ENCODE data around the gene MED20.
A peak's percentile ranks its signal among the peaks of the same experiment; 100 is the strongest.

MED20 gene

DNA sequence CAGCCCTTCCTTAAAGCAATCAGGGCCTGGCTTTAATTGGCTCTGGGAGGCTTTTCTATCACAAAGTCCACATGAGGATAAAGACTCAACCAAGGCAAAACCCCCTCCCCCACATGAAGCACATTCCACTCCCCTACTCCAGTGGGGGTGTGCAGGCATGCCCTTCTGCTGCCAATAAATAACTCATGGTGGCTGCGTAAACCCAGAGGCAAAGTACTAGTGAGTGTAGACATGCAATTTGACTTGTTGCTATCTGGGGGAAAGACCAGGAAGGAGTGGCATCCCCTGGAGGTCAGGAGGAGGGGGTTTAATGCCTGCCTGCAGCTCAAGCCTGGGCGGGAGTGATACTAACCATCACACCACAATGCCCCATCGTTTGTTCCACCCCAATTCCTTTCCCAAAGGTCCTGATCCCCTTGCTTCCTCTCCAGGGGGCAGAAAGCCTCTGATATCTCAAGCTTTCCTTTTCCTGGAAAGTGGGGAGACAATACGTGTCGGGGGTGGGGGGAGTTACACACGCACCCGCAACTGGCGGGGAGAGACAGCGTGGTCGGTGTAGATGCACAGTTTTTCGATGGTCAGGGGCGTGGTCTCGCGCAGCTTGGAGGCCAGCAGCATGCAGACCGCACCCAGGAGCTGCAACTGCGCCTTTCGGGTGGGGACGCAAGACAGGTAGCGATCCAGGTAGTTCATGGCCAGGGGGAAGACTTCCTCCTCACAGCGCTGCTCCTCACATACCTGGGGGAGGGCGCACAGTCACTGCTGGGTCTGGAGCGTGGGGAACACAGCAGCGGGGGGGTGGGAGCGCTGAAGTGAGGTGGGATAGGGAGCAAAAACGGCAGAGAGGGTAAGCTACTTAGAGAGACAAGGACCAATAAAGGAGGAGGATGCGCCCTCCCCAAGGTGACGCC, 19.2 kb upstream of the MED20 start:
- H3K9ac ChIP-seq (ENCODE audit: low read depth, low read length), result peak overlapping the region; percentile 99
- H3K4me1 ChIP-seq (ENCODE audit: insufficient read depth, low read length), result peaks cover 65% of the 10 kb centered on the region
- TF ChIP-seq CTCF (IDR thresholded peaks at IDR 0.05; ENCODE audit: borderline replicate concordance, extremely low read depth, low read length, poor library complexity, severe bottlenecking) (no peak), EZH2 (IDR thresholded peaks at IDR 0.05; ENCODE audit: borderline replicate concordance, low read depth, low read length, severe bottlenecking) (no peak)
- H3K79me2 ChIP-seq (ENCODE audit: insufficient read depth, low read length), result peaks cover 79% of the 10 kb centered on the region
- H3K27ac ChIP-seq (ENCODE audit: low read length), result peak overlapping the region; percentile 100
- peak; percentile 36 for ATAC-seq (ENCODE audit: insufficient read depth, low read depth)
- peak; percentile 57 for DNase-seq
- peak overlapping the region; percentile 82 for H3K4me2 ChIP-seq (ENCODE audit: insufficient read depth, low read length)
- H3K9me3 ChIP-seq (ENCODE audit: insufficient read depth, low read length, severe bottlenecking), result no peaks in the 10 kb centered on the region
- H3K27me3 ChIP-seq (ENCODE audit: insufficient read depth, low read length, poor library complexity), result no peaks in the 10 kb centered on the region
- peaks cover 23% of the 10 kb centered on the region for H4K20me1 ChIP-seq (ENCODE audit: insufficient read depth, low read length)
- no peak overlapping the region for H2AFZ ChIP-seq (ENCODE audit: low read depth, low read length)
- H3K36me3 ChIP-seq (ENCODE audit: insufficient read depth, low read length), result peaks cover 61% of the 10 kb centered on the region
- H3K4me3 ChIP-seq (ENCODE audit: low read depth in 1 of 2, low read length in 2 of 2), result peak overlapping the region; percentile 86 to 93

DNA sequence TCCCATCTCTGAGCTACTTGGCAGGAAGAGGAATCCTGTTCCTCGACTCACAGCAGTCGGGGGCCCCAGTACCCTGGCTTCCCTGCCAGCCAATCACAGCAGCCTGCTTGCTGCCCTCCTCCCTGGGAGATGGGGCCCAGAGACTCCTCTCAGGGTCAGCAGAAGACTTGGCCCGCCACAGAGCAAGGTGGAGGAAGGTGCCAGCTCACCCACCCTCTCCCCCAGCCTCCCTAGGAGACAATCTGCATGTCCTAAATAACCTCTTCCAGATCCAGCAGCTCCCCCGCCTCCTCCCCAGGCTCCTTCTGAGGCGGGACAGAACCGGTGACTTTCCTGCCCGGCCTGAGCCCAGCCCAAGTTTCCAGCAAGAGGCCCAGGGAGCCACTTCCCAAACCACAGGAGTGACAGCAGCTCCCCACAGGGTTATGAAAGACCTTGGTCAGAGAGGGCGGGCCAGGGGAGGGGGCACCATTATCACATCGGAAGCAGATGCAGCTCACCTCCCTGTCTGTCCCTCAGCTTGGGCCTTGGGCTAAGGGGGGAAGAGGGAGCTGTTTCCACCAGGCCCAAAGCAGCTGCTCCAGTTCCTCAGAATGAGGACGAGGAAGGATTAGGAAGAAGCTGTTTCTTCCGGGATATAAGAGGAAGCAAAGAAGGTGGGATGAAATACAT, 18.4 kb upstream of the MED20 start:
- H3K4me2 ChIP-seq (ENCODE audit: insufficient read depth, low read length), result peak overlapping the region; percentile 82
- no peaks in the 10 kb centered on the region for H3K27me3 ChIP-seq (ENCODE audit: insufficient read depth, low read length, poor library complexity)
- H3K4me1 ChIP-seq (ENCODE audit: insufficient read depth, low read length), result peaks cover 73% of the 10 kb centered on the region
- H2AFZ ChIP-seq (ENCODE audit: low read depth, low read length), result no peak overlapping the region
- peak overlapping the region; percentile 100 for H3K27ac ChIP-seq (ENCODE audit: low read length)
- no peaks in the 10 kb centered on the region for H3K9me3 ChIP-seq (ENCODE audit: insufficient read depth, low read length, severe bottlenecking)
- TF ChIP-seq CTCF (IDR thresholded peaks at IDR 0.05; ENCODE audit: borderline replicate concordance, extremely low read depth, low read length, poor library complexity, severe bottlenecking) (no peak), EZH2 (IDR thresholded peaks at IDR 0.05; ENCODE audit: borderline replicate concordance, low read depth, low read length, severe bottlenecking) (no peak)
- peaks cover 79% of the 10 kb centered on the region for H3K79me2 ChIP-seq (ENCODE audit: insufficient read depth, low read length)
- peaks cover 69% of the 10 kb centered on the region for H3K36me3 ChIP-seq (ENCODE audit: insufficient read depth, low read length)
- H3K4me3 ChIP-seq (ENCODE audit: low read depth in 1 of 2, low read length in 2 of 2), result peak overlapping the region; percentile 86 to 93
- DNase-seq, result peak; percentile 85
- peak; percentile 3 for ATAC-seq (ENCODE audit: insufficient read depth, low read depth)
- H3K9ac ChIP-seq (ENCODE audit: low read depth, low read length), result peak overlapping the region; percentile 99
- peaks cover 26% of the 10 kb centered on the region for H4K20me1 ChIP-seq (ENCODE audit: insufficient read depth, low read length)

DNA sequence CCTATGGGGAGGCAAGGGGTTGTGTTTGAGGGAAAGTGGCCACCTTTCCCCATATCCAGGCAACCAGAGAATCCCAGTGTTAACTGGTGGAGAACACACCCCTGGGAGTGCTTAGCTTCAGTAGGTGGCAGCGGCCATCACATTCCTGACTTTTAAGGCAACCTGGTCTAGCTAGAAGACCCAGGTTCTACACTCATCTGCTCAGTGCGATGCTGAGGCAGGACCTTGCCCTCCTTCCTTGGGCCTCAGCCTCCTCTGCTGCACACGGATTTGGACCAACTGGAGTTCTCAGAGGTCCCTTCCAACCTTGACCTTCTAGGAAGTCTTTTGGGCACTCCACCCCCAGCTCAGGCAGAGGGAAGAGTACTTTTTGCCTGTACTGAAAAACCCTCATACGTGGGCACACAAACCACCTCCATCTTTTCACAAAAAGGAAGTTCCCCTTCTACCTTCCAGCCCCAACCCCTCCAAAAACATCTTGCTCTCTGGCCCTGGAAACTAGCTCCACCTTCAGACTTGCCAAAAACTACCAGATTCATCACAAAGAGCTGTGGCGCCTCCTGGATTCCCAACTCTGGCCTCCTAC, 17.7 kb upstream of the MED20 start:
- H3K4me1 ChIP-seq (ENCODE audit: insufficient read depth, low read length), result peaks cover 76% of the 10 kb centered on the region
- H3K4me2 ChIP-seq (ENCODE audit: insufficient read depth, low read length), result peak overlapping the region; percentile 82
- peaks cover 26% of the 10 kb centered on the region for H4K20me1 ChIP-seq (ENCODE audit: insufficient read depth, low read length)
- DNase-seq (no peak), ATAC-seq (ENCODE audit: insufficient read depth, low read depth) (no peak)
- no peaks in the 10 kb centered on the region for H3K9me3 ChIP-seq (ENCODE audit: insufficient read depth, low read length, severe bottlenecking)
- H3K27ac ChIP-seq (ENCODE audit: low read length), result peak overlapping the region; percentile 100
- no peaks in the 10 kb centered on the region for H3K27me3 ChIP-seq (ENCODE audit: insufficient read depth, low read length, poor library complexity)
- peaks cover 79% of the 10 kb centered on the region for H3K79me2 ChIP-seq (ENCODE audit: insufficient read depth, low read length)
- H3K36me3 ChIP-seq (ENCODE audit: insufficient read depth, low read length), result peaks cover 75% of the 10 kb centered on the region
- H3K9ac ChIP-seq (ENCODE audit: low read depth, low read length), result peak overlapping the region; percentile 99
- H2AFZ ChIP-seq (ENCODE audit: low read depth, low read length), result no peak overlapping the region
- H3K4me3 ChIP-seq (ENCODE audit: low read depth in 1 of 2, low read length in 2 of 2), result peak overlapping the region; percentile 86 to 93
- TF ChIP-seq EZH2 (IDR thresholded peaks at IDR 0.05; ENCODE audit: borderline replicate concordance, low read depth, low read length, severe bottlenecking) (no peak), CTCF (IDR thresholded peaks at IDR 0.05; ENCODE audit: borderline replicate concordance, extremely low read depth, low read length, poor library complexity, severe bottlenecking) (peak; percentile 11)
